Measurements from ENCODE around the gene ADAMTS13.
"Not testable (repeated sequence)": the region's sequence is repeated elsewhere in the genome, so short reads cannot be mapped to it uniquely, and the experiment has no call there.

ADAMTS13 gene

GRCh38 chr9:133392308-133392707 lies 29.9 kb upstream of the ADAMTS13 start:
- DNase-seq, result not testable (repeated sequence)

GRCh38 chr9:133393399-133393798 lies 28.8 kb upstream of the ADAMTS13 start:
- DNase-seq, result no peak

DNA sequence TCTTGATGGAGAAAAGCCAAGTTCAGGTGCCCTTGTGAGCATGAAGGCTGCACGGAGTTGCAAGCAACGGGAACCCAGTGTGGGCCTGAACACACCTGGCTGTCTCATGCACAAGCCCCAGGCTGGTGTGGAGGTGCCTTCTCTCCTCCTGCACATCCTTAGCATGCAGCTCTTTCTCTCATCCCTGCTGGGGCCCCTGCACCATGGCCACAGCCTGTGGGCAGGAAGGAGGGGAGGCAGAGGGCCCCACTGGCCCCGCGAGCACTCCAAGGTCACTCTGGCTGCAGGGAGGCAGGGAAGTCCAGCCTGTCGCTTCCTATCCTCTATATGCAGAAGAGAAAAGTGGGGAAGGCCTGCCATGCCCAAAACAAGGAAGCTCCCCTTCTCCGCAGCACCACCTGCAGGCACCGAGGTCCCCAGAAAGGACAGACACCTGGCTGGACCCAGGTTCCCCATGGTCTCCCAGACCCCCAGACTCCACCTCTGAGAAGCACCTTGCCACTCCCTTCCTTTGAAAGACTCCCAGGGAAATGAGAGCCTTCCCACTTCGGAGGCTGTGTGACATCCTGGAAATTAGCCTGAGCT lies 27.4 kb upstream of the ADAMTS13 start:
- DNase-seq, result no peak

DNA sequence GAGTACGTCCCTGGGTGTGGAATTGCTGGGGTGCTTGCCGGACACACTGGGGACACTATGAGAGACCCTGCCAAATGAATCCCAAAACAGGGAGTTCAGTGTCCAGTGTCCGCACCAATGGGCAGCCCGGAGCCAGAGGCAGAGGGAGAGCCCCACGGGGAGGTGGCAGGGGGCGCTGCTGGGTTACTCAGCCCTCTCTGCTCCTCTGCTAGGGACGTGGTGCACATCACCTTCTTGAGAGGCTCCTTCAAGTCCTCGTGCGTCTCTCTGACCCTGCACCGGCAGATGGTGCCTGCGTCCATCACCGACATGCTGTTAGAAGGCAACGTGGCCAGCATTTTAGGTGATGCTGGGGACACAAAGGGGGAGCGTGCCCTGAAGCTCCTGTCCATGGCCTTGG lies 25.2 kb upstream of the ADAMTS13 start:
- no peak for DNase-seq

GRCh38 chr9:133397370-133397769 lies 24.8 kb upstream of the ADAMTS13 start:
- no peak for DNase-seq

GRCh38 chr9:133397895-133398294 lies 24.3 kb upstream of the ADAMTS13 start:
- DNase-seq, result no peak

- no peak for DNase-seq
Measured at GRCh38 chr9:133400292-133400691, 21.9 kb upstream of the ADAMTS13 start.

- DNase-seq, result no peak
Measured at GRCh38 chr9:133401588-133401987, 20.6 kb upstream of the ADAMTS13 start.

- DNase-seq, result no peak
Measured at GRCh38 chr9:133402689-133403088, 19.5 kb upstream of the ADAMTS13 start.

- DNase-seq, result no peak
Measured at GRCh38 chr9:133403766-133404453, 18.3 kb upstream of the ADAMTS13 start.

GRCh38 chr9:133404454-133405002 lies 17.6 kb upstream of the ADAMTS13 start:
- no peak for DNase-seq

- DNase-seq, result no peak
Measured at GRCh38 chr9:133405508-133406438, 16.4 kb upstream of the ADAMTS13 start.

DNA sequence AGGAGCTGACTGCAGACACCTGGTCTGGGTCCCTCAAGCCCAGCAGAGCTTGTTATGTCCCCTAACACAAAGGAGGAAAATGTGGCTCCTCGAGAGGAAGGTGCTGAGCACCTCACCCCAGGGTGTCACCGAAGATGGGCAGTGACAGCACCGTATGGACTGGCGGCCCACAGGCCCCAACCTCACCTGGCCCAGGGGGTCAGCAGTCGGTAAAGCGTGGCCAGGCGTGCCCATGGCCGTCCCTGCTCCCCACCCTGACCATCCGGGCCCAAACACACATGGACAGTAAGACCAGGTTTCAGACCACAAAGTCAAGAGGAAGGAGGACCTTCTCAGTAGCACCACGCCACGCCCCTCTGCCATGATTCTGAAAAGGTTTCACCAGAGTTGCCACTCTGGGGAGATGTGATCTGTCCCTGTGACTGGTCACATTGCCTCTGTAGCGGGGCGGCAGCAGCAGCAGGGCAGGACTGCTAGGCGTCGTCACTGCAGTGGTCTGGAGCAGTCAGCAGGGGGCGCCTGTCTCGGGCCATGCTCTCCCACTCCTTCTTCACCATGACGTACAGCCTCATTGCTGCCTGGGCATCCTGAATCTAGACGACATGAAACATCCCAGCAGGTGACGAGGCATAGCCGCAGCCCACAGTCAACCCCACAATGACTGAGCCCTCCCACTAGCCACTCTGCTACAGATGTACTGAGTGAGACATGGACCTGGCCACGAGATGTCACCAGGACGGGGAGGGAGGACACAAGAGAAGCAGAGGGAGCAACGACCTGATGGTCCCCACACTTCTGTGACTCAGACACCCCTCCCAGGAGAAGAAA lies 15.5 kb upstream of the ADAMTS13 start:
- peak in 1 of 2 experiments; percentile 59 for DNase-seq

DNA sequence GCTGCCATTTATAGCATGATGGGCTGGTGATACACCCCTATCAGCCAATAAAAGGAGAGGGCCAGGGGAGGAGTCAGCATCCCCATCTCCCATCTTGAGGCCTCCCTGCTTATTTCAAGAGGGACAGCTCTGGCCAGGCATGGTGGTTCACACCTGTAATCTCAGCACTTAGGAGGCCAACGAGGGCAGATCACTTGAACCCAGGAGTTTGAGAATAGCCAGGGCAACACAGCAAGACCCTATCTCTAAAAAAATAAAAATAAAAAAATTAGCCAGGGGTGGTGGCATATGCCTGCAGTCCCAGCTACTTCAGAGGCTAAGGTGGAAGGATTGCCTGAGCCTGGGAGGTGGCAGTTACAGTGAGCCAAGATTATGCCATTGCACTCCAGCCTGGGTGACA lies 14.1 kb upstream of the ADAMTS13 start:
- DNase-seq, result no peak

- DNase-seq, result no peak
Measured at GRCh38 chr9:133415170-133415569, 7.0 kb upstream of the ADAMTS13 start.

DNA sequence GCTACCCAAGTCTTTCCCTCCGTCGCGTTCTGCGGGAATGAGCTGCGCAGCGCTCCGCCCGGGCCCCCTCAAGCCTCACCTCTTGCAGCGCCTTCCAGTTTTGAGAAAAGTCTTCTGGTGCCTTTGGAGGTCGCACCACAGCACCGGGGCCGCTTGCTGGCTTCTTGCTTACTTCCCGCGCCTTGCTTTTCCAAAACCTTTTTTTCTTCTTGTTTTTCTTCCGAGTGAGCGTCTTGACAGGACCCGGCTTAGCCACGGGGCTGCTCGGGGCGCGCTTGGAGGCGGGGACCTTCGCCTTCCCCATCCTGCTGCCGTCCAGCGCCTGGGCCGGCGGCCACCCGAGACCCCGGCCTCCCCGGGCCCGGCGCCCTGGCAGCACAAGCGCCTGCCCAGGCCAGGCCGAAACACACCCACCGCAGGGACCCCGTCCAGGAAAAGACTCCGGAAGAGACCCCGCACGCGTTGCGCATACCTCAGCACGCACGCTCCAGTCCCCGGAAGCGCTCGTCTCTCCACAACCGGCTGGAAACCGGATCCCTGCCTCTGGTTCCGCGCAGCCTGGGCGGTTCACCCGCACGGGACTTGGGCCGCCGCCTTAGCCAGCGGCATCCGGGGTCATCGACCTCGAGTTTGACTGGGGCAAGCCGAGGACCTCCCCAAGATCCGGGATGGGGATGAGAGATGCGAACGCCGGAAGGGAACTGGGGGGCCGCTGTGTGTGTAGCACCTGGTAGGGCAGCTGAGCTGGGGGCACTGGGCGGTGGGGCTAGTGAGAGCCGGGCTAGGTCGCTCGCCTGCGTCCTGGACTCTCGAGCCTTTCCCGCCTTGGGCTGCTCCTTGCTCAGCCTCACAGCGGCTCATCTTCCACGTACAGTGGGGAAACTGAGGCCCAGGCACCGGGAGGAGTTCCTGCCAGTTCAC lies 4.4 kb upstream of the ADAMTS13 start, which contains the start of gene REXO4:
Gene REXO4 (minus strand): TSS at position 470 of the 921 bp plus-strand sequence. CDS start 166 bp downstream, at position 304.
- peak; percentile 88 to 91 for DNase-seq

- DNase-seq, result no peak
Measured at GRCh38 chr9:133419005-133419404, 3.2 kb upstream of the ADAMTS13 start.

- DNase-seq, result no peak
Measured at GRCh38 chr9:133420392-133420827, 1.8 kb upstream of the ADAMTS13 start.

DNA sequence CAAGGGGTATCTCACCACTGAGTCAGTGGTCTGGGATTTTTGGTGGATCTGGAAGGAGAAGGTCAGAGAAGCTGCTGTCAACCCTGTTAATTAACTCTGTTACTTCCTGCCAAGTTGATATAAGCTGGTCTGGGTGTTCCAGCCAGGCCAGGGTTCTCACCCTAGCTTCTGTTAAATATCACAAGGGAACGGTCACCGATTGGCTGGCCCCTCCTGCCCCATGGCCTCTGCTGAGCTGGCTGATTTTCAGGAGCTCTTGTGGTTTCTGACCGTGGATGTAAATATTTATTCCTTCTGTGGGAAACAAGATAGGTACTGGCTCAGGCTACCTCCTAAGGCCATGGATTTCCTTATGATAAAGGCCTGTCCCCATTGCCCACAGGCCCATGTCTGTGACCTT lies 1.0 kb downstream of the ADAMTS13 start:
- no peak for DNase-seq

GRCh38 chr9:133424187-133424586 lies 2.0 kb downstream of the ADAMTS13 start:
- DNase-seq, result no peak

DNA sequence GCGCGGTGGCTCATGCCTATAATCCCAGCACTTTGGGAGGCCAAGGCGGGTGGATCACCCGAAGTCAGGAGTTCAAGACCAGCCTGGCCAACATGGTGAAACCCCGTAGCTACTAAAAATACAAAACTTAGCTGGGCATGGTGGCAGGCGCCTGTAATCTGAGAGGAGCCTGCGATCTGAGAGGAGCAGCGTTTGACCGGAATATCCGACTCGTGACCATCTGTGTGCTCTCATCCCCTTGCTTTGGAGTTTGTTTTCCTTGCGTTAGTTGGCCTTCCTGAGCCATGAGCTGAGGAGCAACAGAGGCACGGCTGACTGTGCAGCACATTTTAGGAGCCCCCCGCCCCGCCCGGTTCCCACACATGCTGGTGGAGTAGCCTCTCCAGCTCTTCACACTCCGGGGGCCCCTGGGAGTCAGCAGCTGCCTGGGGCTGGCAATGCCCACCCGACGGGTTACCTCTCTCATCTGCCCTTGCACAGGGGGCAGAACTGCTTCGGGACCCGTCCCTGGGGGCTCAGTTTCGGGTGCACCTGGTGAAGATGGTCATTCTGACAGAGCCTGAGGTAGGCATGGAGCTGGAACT lies 3.0 kb downstream of the ADAMTS13 start:
- no peak for DNase-seq
